GM04503 (cell line): Measurements from ENCODE around the gene SLC25A14.
"Not testable (repeated sequence)": the region's sequence is repeated elsewhere in the genome, so short reads cannot be mapped to it uniquely, and the experiment has no call there.

Source experiments
- DNase-seq: peaks from one replicate; pipeline ENCODE4 v3.0.0-alpha.2; 2012; ENCODE audit warnings: low read depth

The SLC25A14 gene, protein sequence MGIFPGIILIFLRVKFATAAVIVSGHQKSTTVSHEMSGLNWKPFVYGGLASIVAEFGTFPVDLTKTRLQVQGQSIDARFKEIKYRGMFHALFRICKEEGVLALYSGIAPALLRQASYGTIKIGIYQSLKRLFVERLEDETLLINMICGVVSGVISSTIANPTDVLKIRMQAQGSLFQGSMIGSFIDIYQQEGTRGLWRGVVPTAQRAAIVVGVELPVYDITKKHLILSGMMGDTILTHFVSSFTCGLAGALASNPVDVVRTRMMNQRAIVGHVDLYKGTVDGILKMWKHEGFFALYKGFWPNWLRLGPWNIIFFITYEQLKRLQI

GRCh38 chrX:130339408-130340222 is at the start of gene SLC25A14:
SLC25A14 (plus strand) TSS chrX:130339919; CDS start chrX:130340279, 360 bp downstream.
- no peak for DNase-seq

DNA sequence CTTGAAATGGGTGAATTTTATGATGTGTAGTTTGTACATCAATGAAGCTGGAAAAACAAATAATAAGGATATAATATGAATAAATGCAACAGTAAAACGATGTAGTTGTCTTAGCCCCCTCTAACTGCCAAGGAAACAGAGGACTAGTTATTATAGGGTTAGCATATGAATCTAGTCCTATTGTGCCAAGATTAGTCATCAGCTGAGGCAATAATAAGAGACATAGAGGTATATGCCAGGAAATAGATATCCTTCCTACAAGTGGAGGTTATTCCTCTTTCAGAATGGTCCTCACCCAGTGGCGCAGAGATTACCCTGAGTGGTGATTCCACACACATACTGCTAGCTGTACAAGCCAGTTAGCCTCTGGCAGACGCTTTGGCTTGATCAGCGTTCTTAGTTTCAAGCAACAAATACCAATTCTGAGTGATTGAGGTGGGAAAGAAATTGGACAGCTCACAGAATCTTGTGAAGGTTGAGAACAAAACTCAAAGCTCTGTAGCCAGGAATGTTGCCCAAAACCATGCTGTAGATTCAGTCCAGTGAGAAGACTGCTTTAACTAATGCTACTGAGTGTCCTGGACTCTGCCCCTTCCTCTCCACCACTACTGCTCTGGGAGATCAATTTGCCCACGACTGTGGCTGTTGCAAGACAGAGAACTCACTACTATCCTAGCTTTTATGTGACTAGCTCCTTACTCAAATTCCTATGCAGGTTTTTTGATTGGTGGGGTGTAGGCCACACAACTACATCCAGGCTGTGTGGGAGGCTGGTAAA is 44.0 kb upstream of the SLC25A14 start:
- no peak for DNase-seq

DNA sequence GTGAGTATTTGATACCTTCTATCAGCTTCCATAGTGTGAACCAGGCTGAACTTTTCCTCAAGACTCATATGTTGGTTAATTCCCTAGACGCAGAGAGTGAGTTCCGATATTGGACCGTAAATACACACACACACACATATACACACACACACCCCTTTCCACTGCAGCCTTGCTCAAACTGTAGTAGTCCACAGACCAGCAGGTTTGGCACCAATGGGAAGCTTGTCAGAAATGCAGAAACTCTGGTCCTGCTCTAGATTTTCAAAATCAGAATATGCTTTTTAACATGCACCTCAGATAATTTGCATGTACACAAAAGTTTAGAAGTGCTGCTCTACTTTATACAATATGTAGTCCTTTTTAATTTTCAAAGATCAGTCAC is 43.4 kb upstream of the SLC25A14 start:
- DNase-seq = no peak

- no peak for DNase-seq
Measured at GRCh38 chrX:130296743-130297142, 43.0 kb upstream of the SLC25A14 start.

- DNase-seq = no peak
Measured at GRCh38 chrX:130299279-130300009, 40.3 kb upstream of the SLC25A14 start.

DNA sequence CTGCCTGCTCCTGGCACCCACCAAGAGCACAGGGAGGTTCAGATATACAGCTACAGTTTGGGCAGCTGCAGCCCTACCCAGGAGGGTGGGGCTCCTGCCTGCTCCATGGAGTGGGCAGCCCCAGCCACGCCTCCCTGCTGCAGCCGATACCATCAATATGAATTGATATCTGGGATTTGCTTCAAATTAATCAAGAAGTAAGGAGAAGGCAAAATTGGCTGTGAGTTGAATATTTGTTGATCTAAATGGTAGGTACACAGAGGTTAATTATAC is 39.8 kb upstream of the SLC25A14 start:
- no peak for DNase-seq

DNA sequence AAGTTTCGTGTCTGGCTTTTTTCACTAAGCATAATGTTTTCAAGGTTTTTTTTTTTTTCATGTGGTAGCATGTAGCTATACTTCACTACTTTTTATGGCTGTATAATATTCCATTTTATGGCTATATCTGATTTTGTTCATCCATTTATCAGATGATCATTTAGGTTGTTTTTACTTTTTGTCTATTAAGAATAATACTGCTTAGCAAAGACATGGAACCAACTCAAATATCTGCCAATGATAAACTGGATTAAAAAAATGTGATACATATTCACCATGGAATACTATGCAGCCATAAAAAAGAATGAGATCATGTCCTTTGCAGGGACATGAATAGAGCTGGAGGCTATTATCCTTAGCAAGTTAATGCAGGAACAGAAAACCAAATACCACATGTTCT is 38.3 kb upstream of the SLC25A14 start:
- DNase-seq = no peak

DNA sequence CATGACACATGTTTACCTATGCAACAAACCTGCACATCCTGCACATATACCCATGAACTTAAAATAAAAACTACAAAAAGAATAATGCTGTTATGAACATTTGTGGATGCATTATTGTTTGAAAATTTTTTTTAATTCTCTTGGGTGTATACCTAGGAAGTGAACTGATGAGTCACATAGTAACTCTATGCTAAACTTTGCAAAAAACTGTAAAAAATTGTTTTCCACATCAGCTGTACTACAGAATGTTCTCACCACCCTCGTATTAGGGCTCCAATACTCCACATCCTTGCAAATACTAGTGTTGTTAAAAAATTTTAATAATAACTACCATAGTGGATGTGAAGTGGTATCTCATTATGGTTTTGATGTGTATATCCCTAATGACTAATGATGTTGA is 37.7 kb upstream of the SLC25A14 start:
- DNase-seq = no peak

GRCh38 chrX:130304587-130305368 is 34.9 kb upstream of the SLC25A14 start:
- DNase-seq = no peak

GRCh38 chrX:130319886-130320285 is 19.8 kb upstream of the SLC25A14 start:
- DNase-seq = not testable (repeated sequence)

DNA sequence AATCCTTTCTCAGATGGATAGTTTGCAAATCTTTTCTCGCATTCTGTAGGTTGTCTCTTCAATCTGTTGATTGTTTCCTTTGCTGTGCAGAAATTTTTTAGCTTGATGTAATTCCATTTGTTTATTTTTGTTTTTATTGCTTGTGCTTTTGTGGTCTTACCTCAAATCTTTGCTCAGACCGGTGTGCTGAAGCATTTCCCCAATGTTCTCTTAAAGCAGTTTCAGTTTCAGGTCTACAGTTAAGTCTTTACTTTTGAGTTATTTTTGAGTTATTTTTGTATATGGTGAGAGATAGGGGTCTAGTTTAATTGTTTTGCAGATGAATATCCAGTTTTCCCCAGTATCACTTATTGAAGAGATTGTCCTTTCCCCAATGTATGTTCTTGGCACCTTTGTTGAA is 18.2 kb upstream of the SLC25A14 start:
- DNase-seq = no peak

- no peak for DNase-seq
Measured at GRCh38 chrX:130330146-130330545, 9.6 kb upstream of the SLC25A14 start.

- DNase-seq = no peak
Measured at GRCh38 chrX:130330706-130331105, 9.0 kb upstream of the SLC25A14 start.

GRCh38 chrX:130336531-130336930 is 3.2 kb upstream of the SLC25A14 start:
- no peak for DNase-seq

GRCh38 chrX:130338869-130339268 is 850 bp upstream of the SLC25A14 start:
- not testable (repeated sequence) for DNase-seq

GRCh38 chrX:130340271-130340670 is 552 bp downstream of the SLC25A14 start:
- no peak for DNase-seq

- no peak for DNase-seq
Measured at GRCh38 chrX:130343411-130343810, 3.7 kb downstream of the SLC25A14 start.

GRCh38 chrX:130347321-130347720 is 7.6 kb downstream of the SLC25A14 start:
- no peak for DNase-seq

- DNase-seq = no peak
Measured at GRCh38 chrX:130351567-130351966, 11.8 kb downstream of the SLC25A14 start.

GRCh38 chrX:130352050-130352449 is 12.3 kb downstream of the SLC25A14 start:
- not testable (repeated sequence) for DNase-seq

- no peak for DNase-seq
Measured at GRCh38 chrX:130376077-130376476, 36.4 kb downstream of the SLC25A14 start.
